ENCODE results near the gene SCP2D1. TPM values are rescaled to one million over a fixed set of nuclear protein-coding genes. Genes with fewer than 3 reads are reported as not detected.

SCP2D1 gene
- polyA plus RNA-seq, 6 donors from 2014 or later, result not detected

DNA sequence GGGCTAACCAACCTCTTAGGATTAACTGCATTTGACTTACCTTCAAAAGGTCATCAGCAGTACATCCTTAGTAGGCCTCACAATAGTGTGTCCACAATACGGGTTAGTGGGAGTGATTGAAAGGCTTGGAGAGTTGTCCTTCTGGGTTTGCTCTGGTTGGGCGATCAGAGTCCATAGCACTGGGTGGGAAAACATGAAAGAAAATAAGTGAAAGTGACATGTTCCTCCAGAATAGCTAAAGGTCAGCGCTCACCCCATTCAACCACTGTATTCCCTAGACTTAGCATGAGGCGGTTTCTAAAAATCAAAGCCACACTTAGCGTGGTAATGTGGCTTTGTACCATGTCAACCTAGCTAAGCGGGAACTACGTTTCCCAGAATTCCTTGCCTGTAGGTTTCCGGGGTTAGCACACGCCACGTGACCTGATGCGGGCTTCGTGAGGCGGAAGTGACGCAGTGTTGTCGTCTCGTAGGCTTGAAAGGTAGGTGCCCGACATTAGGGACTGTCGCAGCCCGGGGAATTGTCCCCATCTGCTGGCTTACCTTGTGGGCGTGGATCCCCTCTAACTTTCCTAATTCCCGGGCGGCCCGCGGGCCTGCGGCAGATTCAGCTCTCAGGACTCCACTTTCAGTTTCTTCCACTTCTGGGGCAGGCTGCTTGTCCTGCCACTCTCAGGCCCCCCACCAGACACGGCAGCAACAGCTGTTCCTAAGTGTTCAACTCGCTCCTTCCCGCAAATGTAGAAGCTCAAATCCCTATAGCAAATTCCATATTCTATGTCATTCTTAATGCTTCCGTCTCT is 19.8 kb upstream of the SCP2D1 start:
- H3K27ac Mint-ChIP-seq, result peak overlapping the region; percentile 96 to 100 (median 99)
- peaks cover 0 to 21% (median 17%) of the 10 kb centered on the region in 3 donors for H3K4me1 Mint-ChIP-seq
- peak overlapping the region; percentile 86 to 98 (median 98) for H3K4me3 Mint-ChIP-seq
- H3K9me3 Mint-ChIP-seq, result peaks cover 0 to 4% (median 0%) of the 10 kb centered on the region in 7 donors
- peaks cover 0 to 8% of the 10 kb centered on the region in 2 donors for H3K36me3 Mint-ChIP-seq
- peaks cover 34 to 45% (median 39%) of the 10 kb centered on the region in 3 donors for H3K27me3 Mint-ChIP-seq
- ATAC-seq (ENCODE audit: low read depth in 2 of 2) (peak; percentile 99), DNase-seq (peak; percentile 82)

DNA sequence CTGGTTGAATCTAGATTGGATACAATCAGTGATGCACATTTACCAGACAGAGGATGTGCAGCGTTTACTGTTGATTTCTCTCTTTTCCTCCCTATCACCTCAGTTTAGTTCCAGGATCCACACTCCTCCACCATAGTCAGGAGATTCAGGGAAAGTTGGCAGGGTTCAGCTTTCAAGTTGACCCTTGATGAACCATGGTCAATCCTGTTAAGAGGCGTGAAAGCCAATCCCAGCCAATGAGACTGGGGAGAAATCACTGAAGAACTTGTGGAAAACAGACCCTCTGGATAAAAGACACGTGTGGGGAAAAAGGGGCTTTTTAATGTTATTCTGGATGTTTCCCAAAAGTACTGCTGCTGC is 19.2 kb upstream of the SCP2D1 start:
- H3K4me3 Mint-ChIP-seq, result peak overlapping the region; percentile 86 to 98 (median 98)
- no peak for ATAC-seq (ENCODE audit: low read depth in 2 of 2)
- H3K4me1 Mint-ChIP-seq, result peaks cover 0 to 21% (median 17%) of the 10 kb centered on the region in 3 donors
- H3K36me3 Mint-ChIP-seq, result peaks cover 0 to 8% of the 10 kb centered on the region in 2 donors
- peaks cover 0 to 4% (median 0%) of the 10 kb centered on the region in 7 donors for H3K9me3 Mint-ChIP-seq
- H3K27me3 Mint-ChIP-seq, result peaks cover 34 to 47% (median 42%) of the 10 kb centered on the region in 3 donors
- no peak for DNase-seq
- peak overlapping the region; percentile 96 to 100 (median 99) for H3K27ac Mint-ChIP-seq

DNA sequence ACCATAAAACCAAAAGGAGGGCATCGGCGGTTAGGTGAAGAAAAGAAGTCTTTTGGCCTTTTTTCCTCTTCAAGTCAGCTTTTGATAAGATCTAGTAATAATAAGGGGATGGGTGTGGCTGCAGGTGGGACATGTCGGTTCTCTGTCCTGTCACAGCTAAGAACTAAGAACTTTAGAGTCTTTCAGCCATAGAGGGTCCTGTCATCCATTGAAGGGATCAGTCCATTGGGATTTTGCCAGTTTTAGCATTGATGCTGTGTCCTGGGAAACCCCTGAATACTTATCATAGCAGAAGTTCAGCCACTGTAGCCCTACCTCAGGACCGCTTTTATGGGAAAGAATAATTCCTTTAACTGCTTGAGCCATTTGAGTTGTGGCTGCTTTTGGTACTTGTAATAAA is 18.2 kb upstream of the SCP2D1 start:
- Mint-ChIP-seq H3K4me1 (peaks cover 0 to 21% (median 17%) of the 10 kb centered on the region in 3 donors), H3K9me3 (peaks cover 0 to 4% (median 0%) of the 10 kb centered on the region in 7 donors), H3K36me3 (peaks cover 0 to 8% of the 10 kb centered on the region in 2 donors), H3K27ac (peak overlapping the region in 3 of 6 donors; percentile 96 to 99 (median 99)), H3K4me3 (peak overlapping the region in 4 of 8 donors; percentile 30 to 98 (median 98)), H3K27me3 (peaks cover 27 to 41% (median 34%) of the 10 kb centered on the region in 3 donors)
- no peak for DNase-seq
- ATAC-seq (ENCODE audit: low read depth in 2 of 2), result no peak

DNA sequence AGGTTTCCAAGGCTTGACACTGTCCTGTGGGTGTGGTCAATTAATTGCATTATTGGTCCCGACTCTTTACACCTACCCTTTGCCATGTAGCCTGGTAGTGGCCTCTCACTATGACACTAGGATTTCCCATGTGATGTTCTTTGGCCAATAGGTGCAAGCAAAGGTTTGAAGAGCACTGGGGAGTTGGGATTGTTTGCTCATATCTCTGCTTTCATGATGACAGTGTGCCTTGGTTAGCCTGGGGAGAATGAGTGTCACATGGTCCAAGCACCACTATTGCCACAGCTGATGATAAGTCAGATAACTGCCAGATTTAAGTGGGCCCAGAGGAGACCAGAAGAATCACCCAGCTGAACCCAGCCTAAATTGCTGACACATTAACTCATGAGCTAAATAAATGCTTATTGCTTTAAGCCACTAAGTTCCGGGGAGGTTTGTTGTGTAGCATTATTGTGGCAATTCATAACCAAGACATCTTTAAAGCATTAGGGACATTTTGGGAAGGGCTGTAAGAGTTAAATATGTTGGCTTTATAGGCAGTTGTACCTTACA is 17.2 kb upstream of the SCP2D1 start:
- peaks cover 0 to 4% (median 0%) of the 10 kb centered on the region in 7 donors for H3K9me3 Mint-ChIP-seq
- peaks cover 20 to 31% (median 24%) of the 10 kb centered on the region in 3 donors for H3K27me3 Mint-ChIP-seq
- ATAC-seq (ENCODE audit: low read depth in 2 of 2) (no peak), DNase-seq (no peak)
- peaks cover 0 to 21% (median 17%) of the 10 kb centered on the region in 3 donors for H3K4me1 Mint-ChIP-seq
- H3K27ac Mint-ChIP-seq, result no peak overlapping the region
- peak overlapping the region in 3 of 8 donors; percentile 21 to 65 (median 21) for H3K4me3 Mint-ChIP-seq
- H3K36me3 Mint-ChIP-seq, result peaks cover 0 to 8% of the 10 kb centered on the region in 2 donors

DNA sequence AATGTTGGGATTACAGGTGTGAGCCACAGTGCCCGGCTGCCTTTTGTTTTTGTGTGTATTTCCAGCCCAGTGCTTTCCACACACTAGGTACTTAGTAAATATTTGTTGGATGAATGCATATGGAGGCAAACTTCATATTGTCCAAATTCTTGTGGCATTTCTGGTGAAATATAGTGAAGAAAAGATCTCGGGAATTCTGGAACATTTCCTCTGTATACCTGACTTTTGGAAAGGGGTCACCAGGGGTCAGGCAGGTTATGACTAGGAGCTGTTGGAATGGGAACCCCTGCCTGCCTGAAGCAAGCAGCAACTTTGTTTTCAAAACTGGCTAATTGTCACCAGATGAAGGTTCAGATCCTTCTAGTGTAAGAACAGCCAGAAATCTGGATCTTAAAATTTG is 12.1 kb upstream of the SCP2D1 start:
- H3K36me3 Mint-ChIP-seq, result no peaks in the 10 kb centered on the region
- H3K4me1 Mint-ChIP-seq, result peaks cover 0 to 2% (median 0%) of the 10 kb centered on the region in 3 donors
- peak overlapping the region in 1 of 6 donors; percentile 63 for H3K27ac Mint-ChIP-seq
- ATAC-seq (ENCODE audit: low read depth in 2 of 2) (no peak), DNase-seq (no peak)
- H3K9me3 Mint-ChIP-seq, result no peaks in the 10 kb centered on the region
- no peak overlapping the region for H3K4me3 Mint-ChIP-seq
- H3K27me3 Mint-ChIP-seq, result peaks cover 10 to 29% (median 14%) of the 10 kb centered on the region in 3 donors

DNA sequence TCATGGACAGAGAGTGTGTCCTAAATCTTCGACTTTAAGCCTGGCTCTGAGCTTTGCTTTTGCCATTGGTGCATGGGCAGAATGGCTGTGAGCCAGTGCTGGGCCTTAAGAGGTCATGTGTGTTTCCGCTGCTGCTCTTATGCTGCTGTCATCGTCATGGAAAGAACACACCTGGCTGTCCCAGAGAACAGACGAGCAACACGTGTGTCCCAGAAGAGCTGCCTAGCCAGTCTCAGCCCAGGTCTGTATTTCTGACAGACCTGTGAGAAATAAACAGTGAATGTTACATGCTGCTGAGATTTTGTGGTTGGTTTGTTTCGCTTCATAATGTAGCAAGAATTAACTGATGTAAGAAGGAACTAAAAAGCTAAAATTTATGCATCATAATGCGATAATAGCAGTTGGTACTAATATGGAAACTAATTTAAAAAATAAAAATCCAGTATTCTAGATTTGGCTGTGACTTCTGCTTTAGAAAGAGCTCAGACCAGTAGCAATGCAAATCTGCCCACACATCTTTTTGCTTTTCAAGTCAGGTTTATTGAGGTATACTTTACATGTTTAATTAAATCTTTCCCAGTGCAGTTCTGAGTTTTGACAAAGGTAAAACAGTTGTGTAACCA is 11.5 kb upstream of the SCP2D1 start:
- H3K9me3 Mint-ChIP-seq, result peaks cover 0 to 1% (median 0%) of the 10 kb centered on the region in 7 donors
- H3K36me3 Mint-ChIP-seq, result no peaks in the 10 kb centered on the region
- no peak overlapping the region for H3K4me3 Mint-ChIP-seq
- H3K27me3 Mint-ChIP-seq, result peaks cover 10 to 29% (median 14%) of the 10 kb centered on the region in 3 donors
- no peak overlapping the region for H3K27ac Mint-ChIP-seq
- peak in 1 of 2 donors; percentile 25 for ATAC-seq (ENCODE audit: low read depth in 2 of 2)
- H3K4me1 Mint-ChIP-seq, result peaks cover 0 to 2% (median 0%) of the 10 kb centered on the region in 3 donors
- DNase-seq, result no peak

DNA sequence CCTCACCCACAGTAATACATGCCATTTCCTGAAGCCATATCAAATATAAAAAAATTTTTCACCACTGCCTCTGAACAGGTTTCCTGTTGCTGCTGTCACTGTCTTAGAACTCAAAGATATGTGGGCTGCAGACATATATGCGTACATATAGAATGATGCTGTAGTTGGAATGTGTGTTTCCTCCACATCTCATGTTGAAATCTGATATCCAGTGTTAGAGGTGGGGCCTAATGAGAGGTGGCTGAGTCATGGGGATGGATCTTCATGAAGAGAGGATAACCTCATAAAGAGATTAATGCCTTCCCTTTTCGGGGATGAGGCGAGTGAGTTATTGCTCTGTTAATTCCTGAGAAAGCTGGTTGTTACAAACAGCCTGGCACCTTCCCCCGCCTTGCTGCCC is 7.7 kb upstream of the SCP2D1 start:
- Mint-ChIP-seq H3K4me1 (peaks cover 0 to 2% (median 0%) of the 10 kb centered on the region in 3 donors), H3K27me3 (peaks cover 3 to 28% (median 14%) of the 10 kb centered on the region in 3 donors), H3K4me3 (no peak overlapping the region), H3K36me3 (no peaks in the 10 kb centered on the region), H3K9me3 (peaks cover 0 to 1% (median 0%) of the 10 kb centered on the region in 7 donors), H3K27ac (peak overlapping the region in 1 of 6 donors; percentile 8)
- no peak for DNase-seq
- ATAC-seq (ENCODE audit: low read depth in 2 of 2), result no peak

DNA sequence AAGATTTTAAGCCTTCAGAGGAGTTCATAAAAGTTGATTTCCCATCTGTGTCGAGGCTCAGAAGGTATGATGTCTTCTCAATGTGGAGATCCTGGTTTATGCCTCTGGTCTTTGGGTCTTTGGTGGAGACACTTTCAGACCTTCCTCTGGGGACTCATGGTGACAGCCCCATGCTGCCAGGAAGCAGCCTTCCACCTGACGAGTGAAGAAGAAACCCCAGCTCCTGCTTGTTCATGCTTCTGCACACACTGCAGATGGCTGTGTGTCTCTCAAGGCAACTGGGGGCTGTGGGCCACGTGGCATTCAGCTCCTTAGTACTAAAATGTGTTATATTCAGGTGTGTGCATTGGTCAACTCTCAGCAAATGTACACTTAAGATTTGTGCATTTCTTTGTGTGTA is 4.9 kb upstream of the SCP2D1 start:
- DNase-seq, result no peak
- peaks cover 8 to 32% (median 21%) of the 10 kb centered on the region in 3 donors for H3K27me3 Mint-ChIP-seq
- no peak for ATAC-seq (ENCODE audit: low read depth in 2 of 2)
- H3K4me3 Mint-ChIP-seq, result no peak overlapping the region
- H3K4me1 Mint-ChIP-seq, result peaks cover 0 to 2% (median 0%) of the 10 kb centered on the region in 3 donors
- no peak overlapping the region for H3K27ac Mint-ChIP-seq
- H3K36me3 Mint-ChIP-seq, result no peaks in the 10 kb centered on the region
- H3K9me3 Mint-ChIP-seq, result peaks cover 0 to 1% (median 0%) of the 10 kb centered on the region in 7 donors

DNA sequence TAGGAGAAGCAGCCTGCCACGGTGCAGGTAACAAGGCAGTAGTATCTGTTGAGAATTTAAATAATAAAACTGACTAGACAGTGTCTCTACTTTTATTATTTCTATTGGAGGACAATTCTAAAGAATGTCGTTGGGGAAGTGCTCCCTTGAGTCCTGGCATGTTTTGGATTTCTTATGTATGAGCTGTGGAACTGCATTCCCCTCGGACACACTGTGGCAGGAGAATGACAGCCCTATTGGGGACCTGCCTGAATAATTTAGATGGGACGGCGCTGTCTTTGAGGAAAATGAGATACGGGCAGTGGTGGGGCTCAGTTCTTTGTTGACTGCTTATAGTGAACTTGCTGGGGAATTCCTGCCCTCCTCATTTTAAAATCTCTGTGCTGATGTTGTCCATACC is 2.4 kb upstream of the SCP2D1 start:
- no peak overlapping the region for H3K27ac Mint-ChIP-seq
- H3K9me3 Mint-ChIP-seq, result peaks cover 0 to 3% (median 0%) of the 10 kb centered on the region in 7 donors
- ATAC-seq (ENCODE audit: low read depth in 2 of 2) (no peak), DNase-seq (no peak)
- H3K4me3 Mint-ChIP-seq, result no peak overlapping the region
- H3K4me1 Mint-ChIP-seq, result no peaks in the 10 kb centered on the region
- H3K36me3 Mint-ChIP-seq, result no peaks in the 10 kb centered on the region
- H3K27me3 Mint-ChIP-seq, result peaks cover 4 to 28% (median 17%) of the 10 kb centered on the region in 3 donors

DNA sequence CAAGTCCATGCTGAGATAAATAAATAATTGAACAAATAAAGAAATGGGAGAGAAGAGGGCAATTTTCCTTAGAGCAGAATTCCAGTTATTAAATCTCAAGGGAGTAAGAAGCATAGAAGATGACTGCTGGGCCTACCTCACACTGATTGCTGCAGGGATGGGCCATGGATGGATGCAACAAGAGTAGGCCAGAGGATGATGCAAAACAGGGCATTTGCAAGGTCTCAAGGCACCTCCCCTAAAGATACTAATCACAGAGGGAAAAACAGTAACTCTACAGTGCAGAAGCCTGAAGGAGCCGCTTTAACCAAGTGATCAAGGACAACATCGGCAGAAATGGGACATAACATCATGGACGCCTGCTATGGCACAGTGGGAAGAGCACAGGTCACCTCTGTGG is 1.7 kb upstream of the SCP2D1 start:
- H3K4me3 Mint-ChIP-seq, result no peak overlapping the region

DNA sequence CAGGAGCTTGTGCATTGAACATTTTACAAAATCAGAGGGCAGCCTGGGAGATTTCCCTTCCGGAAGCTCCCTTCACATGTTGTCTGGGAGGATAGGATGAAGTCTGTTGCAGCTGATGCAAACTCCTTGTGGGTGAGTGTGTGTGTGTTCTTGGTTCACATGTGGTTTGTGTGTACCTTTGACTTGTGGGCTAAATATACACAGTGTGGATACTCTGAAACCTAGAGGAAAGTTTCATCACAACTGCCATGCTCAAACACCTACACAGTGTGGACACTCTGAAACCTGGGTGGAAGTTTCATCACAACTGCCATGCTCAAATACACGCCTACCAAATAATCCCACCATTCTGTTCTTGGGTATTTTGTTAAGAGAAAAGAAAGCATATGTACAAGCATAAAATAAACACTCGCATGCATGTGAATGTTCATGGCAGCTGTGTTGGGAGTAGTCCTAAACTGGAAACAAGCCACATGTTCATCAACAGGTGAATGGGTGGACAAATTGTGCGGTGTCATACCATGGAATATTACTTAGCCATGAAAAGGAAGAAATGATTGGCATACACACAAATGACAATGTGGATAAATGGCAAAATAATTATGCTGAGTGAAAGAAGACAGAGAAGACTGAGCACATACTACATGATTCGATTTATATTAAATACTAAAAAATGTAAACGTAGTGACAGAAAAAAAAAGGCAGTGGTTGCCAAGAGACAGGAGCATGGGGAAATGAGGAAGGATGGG is 1.8 kb downstream of the SCP2D1 start:
- Mint-ChIP-seq H3K4me3 (no peak overlapping the region), H3K27me3 (peaks cover 13 to 26% (median 18%) of the 10 kb centered on the region in 3 donors), H3K36me3 (no peaks in the 10 kb centered on the region), H3K9me3 (peaks cover 0 to 4% (median 0%) of the 10 kb centered on the region in 7 donors), H3K27ac (peak overlapping the region in 1 of 6 donors; percentile 23), H3K4me1 (no peaks in the 10 kb centered on the region)
- DNase-seq, result no peak
- no peak for ATAC-seq (ENCODE audit: low read depth in 2 of 2)

More for the DNA sequence above, 1.7 kb upstream of the SCP2D1 start:
- peaks cover 0 to 2% (median 0%) of the 10 kb centered on the region in 7 donors for H3K9me3 Mint-ChIP-seq
- no peak for ATAC-seq (ENCODE audit: low read depth in 2 of 2)
- no peaks in the 10 kb centered on the region for H3K36me3 Mint-ChIP-seq
- DNase-seq, result no peak
- H3K27me3 Mint-ChIP-seq, result peaks cover 4 to 28% (median 19%) of the 10 kb centered on the region in 3 donors
- H3K27ac Mint-ChIP-seq, result no peak overlapping the region
- H3K4me1 Mint-ChIP-seq, result no peaks in the 10 kb centered on the region

DNA sequence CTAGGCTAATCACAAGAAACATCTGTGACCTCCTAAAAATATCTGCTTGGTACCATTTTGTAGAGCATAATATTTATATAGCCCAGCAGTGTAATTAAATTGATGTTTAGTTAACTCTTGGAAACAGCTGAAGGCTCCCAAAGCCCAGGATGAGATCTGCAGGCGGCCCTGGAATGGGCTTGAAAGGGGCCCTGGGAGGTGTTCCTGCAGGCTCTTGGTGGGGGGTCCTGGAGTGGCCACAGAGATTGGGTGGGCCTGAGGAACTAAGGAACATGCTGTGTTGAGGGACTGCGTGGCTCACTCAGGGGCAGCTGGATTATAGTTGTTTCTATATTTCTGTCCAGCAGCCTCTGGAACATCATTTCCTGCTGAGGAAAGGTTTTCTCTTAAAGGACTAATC is 9.2 kb downstream of the SCP2D1 start:
- Mint-ChIP-seq H3K27me3 (peaks cover 20 to 23% (median 22%) of the 10 kb centered on the region in 3 donors), H3K27ac (no peak overlapping the region), H3K36me3 (no peaks in the 10 kb centered on the region), H3K9me3 (peaks cover 0 to 4% (median 0%) of the 10 kb centered on the region in 7 donors), H3K4me1 (no peaks in the 10 kb centered on the region), H3K4me3 (no peak overlapping the region)
- no peak for ATAC-seq (ENCODE audit: low read depth in 2 of 2)
- no peak for DNase-seq
